Fibroblast of villous mesenchyme (primary cell): ENCODE data around the gene OPTN. TPM values are rescaled to one million over a fixed set of nuclear protein-coding genes. Genes with fewer than 3 reads are reported as not detected.
A peak's percentile ranks its signal among the peaks of the same experiment; 100 is the strongest.

Experiments used
- DNase-seq: peaks from one replicate; pipeline ENCODE4 v3.0.0-alpha.2; 2010; ENCODE audit warnings: low read depth
- H3K4me3 ChIP-seq: 2 replicates; pipeline ENCODE4 v1.5.1; 2011; ENCODE audit warnings: low read depth, mild to moderate bottlenecking, low read length
- CTCF ChIP-seq: IDR thresholded peaks from 2 replicates; pipeline ENCODE4 v1.5.1; 2012; ENCODE audit warnings: low read depth, mild to moderate bottlenecking, low read length; ENCODE audit not compliant: insufficient read depth
- total RNA-seq: library from RNA; depleted of rRNA; stranded (reverse); fragments of >200 nt; gene quantifications from 2 replicates; pipeline ENCODE4 v1.2.3, GENCODE V29; 2012

OPTN gene
- total RNA-seq, 1 donor, result 125 TPM

DNA sequence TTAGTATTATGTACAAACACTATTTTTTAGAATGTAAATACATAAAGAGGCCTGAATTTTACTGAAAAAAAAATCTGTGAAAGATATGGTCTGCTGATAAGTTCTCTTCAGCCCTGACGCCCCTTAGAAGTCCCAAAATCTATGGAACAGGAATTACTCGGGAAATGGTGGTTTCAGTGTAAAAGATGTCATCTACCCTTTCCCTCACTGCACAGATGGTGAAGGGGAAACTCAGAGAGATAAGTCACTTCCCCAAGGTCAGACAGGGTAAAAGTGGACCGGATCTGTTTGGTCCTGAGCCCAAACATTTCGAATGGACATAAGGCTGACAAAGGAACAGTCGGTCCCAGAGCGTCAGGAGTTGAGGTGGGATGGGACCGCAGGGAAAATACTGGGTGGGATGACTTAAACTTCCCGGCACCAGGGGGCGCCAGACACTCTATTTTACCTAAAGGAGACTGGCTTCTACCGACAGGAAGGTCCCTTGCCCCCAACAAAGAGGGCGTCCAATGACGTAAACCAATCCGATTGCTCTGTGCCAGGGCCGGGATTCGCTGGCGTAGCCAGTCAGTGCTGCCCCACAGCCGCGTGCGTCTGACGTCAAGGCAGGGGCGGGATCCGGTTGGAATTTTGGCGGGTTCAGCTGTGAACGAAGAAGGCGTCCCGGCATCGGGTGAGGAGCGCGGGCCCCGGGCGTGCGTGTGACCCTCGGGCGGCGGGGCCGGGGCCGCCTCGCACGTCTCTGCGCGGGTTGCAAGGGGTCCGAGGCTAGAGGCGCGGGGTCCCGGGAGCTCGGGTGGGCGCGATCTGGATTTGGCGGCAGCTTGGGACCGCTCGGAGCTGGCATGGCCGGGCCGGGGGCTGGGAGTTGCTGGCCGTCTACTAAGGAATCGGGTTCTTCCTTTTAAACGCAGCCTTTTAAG, 61.2 kb downstream of the OPTN start, which contains the start of gene MCM10:
Gene MCM10, plus strand, starts transcription at position 625 of the 923 bp plus-strand sequence. CDS start 2,645 bp downstream, outside the sequence.
- TF ChIP-seq CTCF, result peak; percentile 81
- peak within 1 kb of the TSS; percentile 62 for H3K4me3 ChIP-seq
- peak; percentile 100 for DNase-seq

DNA sequence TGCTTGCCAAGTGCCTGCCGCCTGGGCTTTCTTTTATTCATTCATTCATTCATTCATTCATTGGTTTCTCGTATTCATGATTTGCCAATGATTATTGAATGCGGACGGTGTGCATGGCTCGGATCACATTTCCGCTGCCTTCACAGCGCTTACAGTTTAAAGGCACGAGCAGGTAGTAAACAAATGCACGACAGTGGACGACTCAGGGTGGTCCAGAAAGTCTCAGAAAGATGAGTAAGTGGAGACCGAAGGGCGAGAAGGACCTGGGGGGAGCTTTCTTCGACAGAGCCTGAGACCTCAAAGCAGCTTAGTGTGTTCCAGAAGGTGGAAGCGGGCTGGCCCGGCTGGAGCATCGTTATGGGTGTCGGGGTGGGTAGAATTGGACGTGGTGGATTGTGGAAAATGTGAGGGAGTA, 61.9 kb downstream of the OPTN start:
- TF ChIP-seq CTCF, result no peak
- H3K4me3 ChIP-seq, result peak overlapping the region; percentile 62
- peak; percentile 8 for DNase-seq

GRCh38 chr10:13163859-13164258, 63.9 kb downstream of the OPTN start:
- no peak for DNase-seq
- no peak for TF ChIP-seq CTCF
- no peak overlapping the region for H3K4me3 ChIP-seq

DNA sequence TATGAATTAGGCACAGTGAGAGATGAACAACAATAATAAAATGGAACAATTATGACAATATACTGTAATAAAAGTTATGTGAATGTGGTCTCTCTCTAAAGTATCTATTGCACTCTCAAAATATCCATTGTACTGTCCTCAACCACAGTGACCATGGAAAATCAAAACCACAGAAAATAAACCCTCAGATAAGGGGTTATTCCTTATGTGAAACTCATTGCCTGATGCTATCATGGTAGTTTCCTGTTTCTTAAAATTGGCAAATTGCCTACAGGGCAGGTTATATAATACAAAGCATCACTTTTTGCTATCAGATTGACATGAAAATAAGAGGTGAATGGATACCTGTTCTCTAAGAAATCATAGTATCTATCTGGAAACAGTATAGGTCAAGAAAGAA, 65.2 kb downstream of the OPTN start:
- H3K4me3 ChIP-seq, result no peak overlapping the region
- no peak for TF ChIP-seq CTCF
- peak; percentile 16 for DNase-seq

DNA sequence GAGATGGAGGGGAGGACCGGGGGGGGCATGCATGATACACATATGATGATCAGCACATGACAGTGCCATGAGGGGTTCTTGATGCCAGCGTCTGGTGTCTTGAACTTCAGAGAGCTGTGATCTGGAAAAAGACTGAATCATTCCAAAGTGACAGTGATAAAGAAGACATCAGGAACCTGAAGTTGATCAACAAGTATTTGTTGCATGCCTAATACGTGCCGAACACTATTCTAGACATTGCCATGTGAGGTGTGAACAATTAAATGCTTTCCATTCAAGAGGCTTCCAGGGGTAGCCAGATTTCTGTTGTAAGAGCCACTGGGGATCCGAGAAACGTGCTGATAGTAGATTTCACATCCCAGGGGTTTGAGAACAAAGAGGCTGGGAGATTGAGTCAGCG, 67.6 kb downstream of the OPTN start:
- no peak for DNase-seq
- H3K4me3 ChIP-seq, result no peak overlapping the region
- TF ChIP-seq CTCF, result no peak

DNA sequence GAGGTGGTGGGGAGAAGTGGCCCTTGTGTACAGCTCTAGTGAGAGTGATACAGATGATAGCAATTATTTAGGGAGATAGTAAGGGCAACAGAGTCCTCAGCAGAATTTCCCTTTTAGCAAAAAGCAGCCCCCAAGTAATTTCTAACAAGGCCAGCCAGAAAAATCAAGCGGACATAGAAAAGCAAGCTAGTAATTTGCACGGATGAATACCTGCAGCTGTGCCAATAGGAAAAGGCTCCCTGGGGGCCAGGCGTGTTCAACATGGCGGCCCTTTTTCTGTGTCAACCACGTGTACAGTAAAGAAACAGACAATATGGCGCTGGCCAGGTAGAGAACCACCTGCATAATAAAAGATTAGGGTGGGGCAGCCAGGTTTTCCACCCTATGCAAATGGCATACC, 68.8 kb downstream of the OPTN start:
- DNase-seq, result no peak
- H3K4me3 ChIP-seq, result no peak overlapping the region
- no peak for TF ChIP-seq CTCF
